Thoracic aorta (tissue), 2 donors: Measurements from ENCODE around the gene RCAN1. TPM values are rescaled to one million over a fixed set of nuclear protein-coding genes. Genes with fewer than 3 reads are reported as not detected.

Source experiments
- ATAC-seq: fragments of 150-250 bp; one replicate; pipeline ENCODE4 v1.8.0; 2017; ENCODE audit warnings: low read depth; ENCODE audit not compliant: insufficient number of reproducible peaks, low FRiP score
- DNase-seq: peaks from one replicate; pipeline ENCODE4 v3.0.0-alpha.2; 2020; ENCODE audit warnings: low spot score
- H3K27ac ChIP-seq, 2 donors: fragments of 200-600 bp; sonication (generic); 1 replicate in 1 of 2; 2 replicates in 1 of 2; pipeline ENCODE4 v1.5.1; 2016; ENCODE audit warnings: mild to moderate bottlenecking in 2 of 2, moderate library complexity in 2 of 2
- H3K27me3 ChIP-seq: fragments of 200-600 bp; sonication (generic); replicated peaks from 2 replicates; pipeline ENCODE4 v1.6.0; 2016; ENCODE audit warnings: mild to moderate bottlenecking; ENCODE audit not compliant: insufficient read depth
- H3K36me3 ChIP-seq: fragments of 200-600 bp; sonication (generic); one replicate; pipeline ENCODE4 v1.5.1; 2016
- H3K4me1 ChIP-seq, 2 donors: fragments of 200-600 bp; sonication (generic); 1 replicate in 1 of 2; 2 replicates in 1 of 2; pipeline versions ENCODE4 v1.5.1 to v1.6.0; 2016; ENCODE audit warnings: low read depth in 2 of 2, mild to moderate bottlenecking in 1 of 2; ENCODE audit not compliant: control insufficient read depth in 1 of 2
- H3K4me3 ChIP-seq: fragments of 200-600 bp; sonication (generic); 2 replicates; pipeline ENCODE4 v1.5.1; 2016; ENCODE audit warnings: mild to moderate bottlenecking
- H3K9me3 ChIP-seq: fragments of 200-600 bp; sonication (generic); 2 replicates; pipeline ENCODE4 v1.5.1; 2016
- CTCF ChIP-seq: fragments of 200-600 bp; sonication (generic); IDR thresholded peaks from one replicate; pipeline ENCODE4 v1.5.1; 2019; ENCODE audit warnings: antibody characterized with exemption
- total RNA-seq, 2 donors: library from RNA; depleted of rRNA; stranded (reverse); fragments of >200 nt; gene quantifications; one replicate each; pipeline versions ENCODE4 v1.1.0 to v1.2.3, GENCODE V29; 2016

Gene RCAN1
- total RNA-seq, 2 donors from 2014 or later = 39.3 to 45.2 TPM

- Histone ChIP-seq H3K4me3 (no peak overlapping the region), H3K4me1 (peaks cover 0 to 6% of the 10 kb centered on the region in 2 donors), H3K27me3 (no peaks in the 10 kb centered on the region), H3K9me3 (no peaks in the 10 kb centered on the region), H3K27ac (no peak overlapping the region), H3K36me3 (no peaks in the 10 kb centered on the region)
- TF ChIP-seq CTCF = no peak
- ATAC-seq (no peak), DNase-seq (no peak)
Measured at GRCh38 chr21:34603710-34604057, 11.2 kb downstream of the RCAN1 start.

- no peak overlapping the region for H3K4me3 ChIP-seq
- H3K27me3 ChIP-seq = no peaks in the 10 kb centered on the region
- H3K4me1 ChIP-seq = peaks cover 0 to 6% of the 10 kb centered on the region in 2 donors
- DNase-seq (peak; percentile 35), ATAC-seq (no peak)
- no peak overlapping the region for H3K27ac ChIP-seq
- H3K9me3 ChIP-seq = no peaks in the 10 kb centered on the region
- peak; percentile 75 for TF ChIP-seq CTCF
- no peaks in the 10 kb centered on the region for H3K36me3 ChIP-seq
Measured at GRCh38 chr21:34603002-34603709, 11.8 kb downstream of the RCAN1 start.

GRCh38 chr21:34602061-34602460, 12.9 kb downstream of the RCAN1 start:
- no peaks in the 10 kb centered on the region for H3K36me3 ChIP-seq
- ATAC-seq (no peak), DNase-seq (no peak)
- H3K9me3 ChIP-seq = no peaks in the 10 kb centered on the region
- no peak for TF ChIP-seq CTCF
- H3K4me1 ChIP-seq = peaks cover 0 to 6% of the 10 kb centered on the region in 2 donors
- H3K27ac ChIP-seq = no peak overlapping the region
- no peak overlapping the region for H3K4me3 ChIP-seq
- no peaks in the 10 kb centered on the region for H3K27me3 ChIP-seq

- Histone ChIP-seq H3K36me3 (no peaks in the 10 kb centered on the region), H3K9me3 (no peaks in the 10 kb centered on the region), H3K27ac (no peak overlapping the region), H3K27me3 (no peaks in the 10 kb centered on the region), H3K4me3 (no peak overlapping the region), H3K4me1 (peaks cover 0 to 6% of the 10 kb centered on the region in 2 donors)
- ATAC-seq = no peak
- no peak for DNase-seq
- no peak for TF ChIP-seq CTCF
Measured at GRCh38 chr21:34599534-34600101, 15.3 kb downstream of the RCAN1 start.

- Histone ChIP-seq H3K27ac (no peak overlapping the region), H3K4me3 (no peak overlapping the region), H3K9me3 (no peaks in the 10 kb centered on the region), H3K4me1 (peaks cover 0 to 6% of the 10 kb centered on the region in 2 donors), H3K27me3 (no peaks in the 10 kb centered on the region), H3K36me3 (no peaks in the 10 kb centered on the region)
- ATAC-seq (no peak), DNase-seq (no peak)
- TF ChIP-seq CTCF = no peak
Measured at GRCh38 chr21:34598931-34599400, 15.9 kb downstream of the RCAN1 start.
